ENCODE measurements around the gene ZNF117.

DNA sequence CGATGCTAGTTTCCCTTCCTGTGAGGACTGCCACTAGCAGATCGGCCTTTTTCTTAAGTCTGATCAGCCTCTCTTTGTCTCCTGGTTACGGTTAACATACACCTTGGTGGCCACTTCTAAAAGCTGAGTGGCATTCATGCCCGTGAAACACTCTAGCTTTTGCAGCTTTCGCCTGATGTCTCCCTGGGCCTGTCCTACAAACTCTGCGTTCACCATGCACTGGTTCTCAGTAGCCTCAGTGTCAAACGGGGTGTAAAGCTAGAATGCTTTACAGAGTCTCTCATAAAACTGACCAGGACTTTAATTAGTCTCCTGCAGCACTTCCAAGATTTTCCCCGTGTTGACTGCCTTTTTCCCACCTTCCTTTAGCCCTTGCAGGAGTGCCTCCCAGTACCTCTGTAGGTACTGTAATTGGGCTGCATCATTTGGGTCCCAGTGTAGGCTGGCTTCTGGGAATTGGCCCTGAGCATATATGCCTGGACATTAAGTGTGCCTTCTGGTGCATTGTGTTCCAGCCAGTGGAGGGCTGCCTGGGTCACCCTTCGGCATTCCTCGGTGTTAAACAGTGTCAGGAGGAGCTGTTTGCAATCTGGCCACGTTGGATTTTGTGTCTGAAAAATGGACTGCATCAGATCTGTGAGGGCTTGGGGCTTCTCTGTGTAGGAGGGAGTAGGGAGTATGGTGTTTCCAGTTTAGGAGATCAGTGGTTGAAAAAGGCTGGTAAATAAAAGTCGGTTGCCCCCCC lies 6.5 kb upstream of the ZNF117 start:
- TF ChIP-seq POLR2A (IDR thresholded peaks at IDR 0.05; ENCODE audit: low read depth, low read length) = no peak
- no peak for TF ChIP-seq TAF1 (IDR thresholded peaks at IDR 0.05; ENCODE audit: low read depth, low read length)
- TF ChIP-seq POLR2AphosphoS5 (IDR thresholded peaks at IDR 0.05; ENCODE audit: low read depth, low read length) = no peak
- TF ChIP-seq SPI1 (IDR thresholded peaks at IDR 0.05; ENCODE audit: low read depth, low read length) = no peak
- no peak for TF ChIP-seq POU2F2 (IDR thresholded peaks at IDR 0.05; ENCODE audit: low read depth, low read length)
- no peak for TF ChIP-seq PAX5 (IDR thresholded peaks at IDR 0.05; ENCODE audit: insufficient read depth, low read length, severe bottlenecking)
